Muscle of back (tissue), 11 donors: ENCODE results near the gene CCDC57. TPM values are rescaled to one million over a fixed set of nuclear protein-coding genes. Genes with fewer than 3 reads are reported as not detected.
"Not testable (repeated sequence)": the region's sequence is repeated elsewhere in the genome, so short reads cannot be mapped to it uniquely, and the experiment has no call there.

Experiments
- DNase-seq, 3 donors: peaks; one replicate each; pipeline versions ENCODE4 v3.0.0 to v3.0.0-alpha.2; 2013
- polyA plus RNA-seq, 10 donors: library from polyadenylated mRNA; unstranded; fragments of 120-200 nt; gene quantifications; one replicate each; pipeline ENCODE4 v1.2.1, GENCODE V29; 2013; ENCODE audit not compliant: insufficient read length in 10 of 10

The CCDC57 gene
- polyA plus RNA-seq, 10 donors = 15.7 to 32.8 (median 22.1) TPM

- DNase-seq = peak in 1 of 3 donors; percentile 19
Measured at GRCh38 chr17:82225368-82226029, 12.9 kb upstream of the CCDC57 start.

GRCh38 chr17:82224666-82225065 lies 12.0 kb upstream of the CCDC57 start:
- DNase-seq = no peak

GRCh38 chr17:82223517-82223916 lies 10.9 kb upstream of the CCDC57 start:
- DNase-seq = no peak

GRCh38 chr17:82222816-82223215 lies 10.2 kb upstream of the CCDC57 start:
- no peak for DNase-seq

- no peak for DNase-seq
Measured at GRCh38 chr17:82221341-82221902, 8.8 kb upstream of the CCDC57 start.

- no peak for DNase-seq
Measured at GRCh38 chr17:82219753-82220709, 7.4 kb upstream of the CCDC57 start.

- no peak for DNase-seq
Measured at GRCh38 chr17:82219083-82219482, 6.4 kb upstream of the CCDC57 start.

GRCh38 chr17:82218349-82219075 lies 5.9 kb upstream of the CCDC57 start:
- no peak for DNase-seq

GRCh38 chr17:82217530-82218204 lies 5.0 kb upstream of the CCDC57 start:
- DNase-seq = no peak

- no peak for DNase-seq
Measured at GRCh38 chr17:82217120-82217529, 4.5 kb upstream of the CCDC57 start.

GRCh38 chr17:82216301-82217119 lies 3.9 kb upstream of the CCDC57 start:
- peak in 1 of 3 donors; percentile 63 for DNase-seq

GRCh38 chr17:82215972-82216300 lies 3.3 kb upstream of the CCDC57 start:
- no peak for DNase-seq

GRCh38 chr17:82215095-82215971 lies 2.7 kb upstream of the CCDC57 start:
- no peak for DNase-seq

- DNase-seq = no peak
Measured at GRCh38 chr17:82214012-82214628, 1.5 kb upstream of the CCDC57 start.

- DNase-seq = peak in 1 of 3 donors; percentile 84
Measured at GRCh38 chr17:82213251-82214011, 789 bp upstream of the CCDC57 start.

GRCh38 chr17:82210655-82211054 lies 2.0 kb downstream of the CCDC57 start:
- DNase-seq = not testable (repeated sequence)

- peak; percentile 70 to 94 (median 87) for DNase-seq
Measured at GRCh38 chr17:82205720-82206508, 6.7 kb downstream of the CCDC57 start.
